ENCODE results near the gene ZNF574.
A peak's percentile ranks its signal among the peaks of the same experiment; 100 is the strongest.

ZNF574 gene

DNA sequence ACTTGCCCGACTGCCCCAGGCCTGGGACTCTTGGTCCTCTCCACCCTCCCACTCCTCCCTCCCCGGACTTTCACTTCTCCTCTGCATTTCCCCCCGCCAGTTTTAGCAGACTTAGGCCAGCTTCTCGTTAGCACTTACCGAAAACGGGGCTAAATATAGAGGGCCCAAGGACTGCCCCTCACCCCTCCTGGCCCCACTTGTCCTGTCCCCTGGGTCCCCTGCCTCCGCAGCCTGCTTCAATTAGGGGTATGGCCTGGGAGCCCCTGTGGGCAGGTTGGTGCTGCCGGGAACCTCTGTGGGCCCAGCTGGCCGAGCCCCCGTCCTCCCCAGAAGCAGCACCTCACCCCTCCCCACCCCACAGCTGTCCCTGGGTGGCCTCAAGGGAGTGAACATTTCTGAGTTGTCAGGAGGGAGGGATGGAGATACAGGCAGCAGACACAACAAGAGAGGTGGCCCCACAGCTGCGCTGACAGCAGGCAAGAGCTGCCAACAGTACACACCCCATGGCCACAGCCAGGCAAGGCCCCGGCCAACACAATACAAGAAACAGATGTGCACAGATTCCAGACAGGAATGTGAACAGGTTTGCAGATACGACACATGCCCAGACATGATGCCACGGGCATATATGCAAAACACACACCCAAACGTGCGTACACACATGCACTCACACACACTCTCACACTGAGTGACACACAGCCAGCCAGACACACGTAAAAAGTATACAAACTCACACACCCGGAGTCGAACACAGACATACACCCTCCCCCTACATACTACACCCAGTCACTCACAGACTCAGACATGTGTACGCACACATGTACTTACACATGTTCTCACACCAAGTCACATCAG lies 53.7 kb downstream of the ZNF574 start:
- DNase-seq: peak; percentile 83

DNA sequence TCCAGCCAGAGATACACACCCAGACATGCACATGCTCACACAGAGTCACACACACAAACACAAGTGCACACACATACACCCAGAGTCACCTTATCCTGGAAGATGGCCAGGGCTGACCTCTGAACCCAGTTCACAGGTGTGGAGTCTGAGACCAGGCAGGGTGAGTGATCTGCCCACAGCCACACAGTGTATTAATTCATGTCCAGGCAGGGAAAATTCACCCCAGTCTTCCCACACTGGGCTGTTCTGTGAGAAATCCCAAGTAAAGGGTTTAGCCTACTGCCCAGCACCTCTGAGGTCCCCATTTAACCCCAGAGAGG lies 54.2 kb downstream of the ZNF574 start:
- no peak for DNase-seq

Measured in inflammatory macrophage treated with lipopolysaccharide for 4 hours (primary cell).